ENCODE data around the gene PGBD1. TPM values are rescaled to one million over a fixed set of nuclear protein-coding genes. Genes with fewer than 3 reads are reported as not detected.
A peak's percentile ranks its signal among the peaks of the same experiment; 100 is the strongest.

Gene PGBD1
- total RNA-seq (2016; rRNA removed; fragmentation: Illumina TruSeq; extraction: Trizol) (6.9 and 8.5 TPM in 2 replicates), polyA plus RNA-seq (2011; rRNA removed) (3.6 and 4.3 TPM in 2 replicates), polyA minus RNA-seq (2011; rRNA and poly(A)+ RNA removed; ENCODE audit: low replicate concordance) (2.1 and 5.3 TPM in 2 replicates), Bru-seq, nascent RNA (percentile 73 among the genes with signal in this experiment), BruChase-seq, experiment 1, labeled RNA remaining after a 6-hour chase (percentile 78 among the genes with signal in this experiment), BruChase-seq, experiment 2, labeled RNA remaining after a 2-hour chase (percentile 77 among the genes with signal in this experiment)
- total RNA-seq (2016; cell fraction: cytosol; rRNA removed; fragmentation: Illumina TruSeq; extraction: Trizol; ENCODE audit: low read depth), result 1.3 and 1.9 TPM in 2 replicates
- total RNA-seq (2016; cell fraction: insoluble cytoplasmic fraction; rRNA removed; fragmentation: Illumina TruSeq; extraction: Trizol), result 7.2 and 8.1 TPM in 2 replicates
- total RNA-seq (2016; cell fraction: membrane; rRNA removed; fragmentation: Illumina TruSeq; extraction: Trizol), result 3.5 and 4.3 TPM in 2 replicates
- total RNA-seq (2016; cell fraction: nucleus; rRNA removed; fragmentation: Illumina TruSeq; extraction: Trizol), result 6.9 and 7.1 TPM in 2 replicates
- 1.8 and 2.8 TPM in 2 replicates for polyA plus RNA-seq (2011; cell fraction: cytosol; rRNA removed)
- polyA plus RNA-seq (2011; cell fraction: nucleus; rRNA removed), result 4.7 and 6.6 TPM in 2 replicates
- 3.9 and 4.6 TPM in 2 replicates for polyA plus RNA-seq (2012)
- polyA plus RNA-seq (2016; cell fraction: cytosol; fragmentation: Illumina TruSeq; extraction: Trizol; ENCODE audit: low read depth), result 1.0 and 1.2 TPM in 2 replicates
- polyA plus RNA-seq (2016; cell fraction: insoluble cytoplasmic fraction; fragmentation: Illumina TruSeq; extraction: Trizol; ENCODE audit: low read depth), result 5.7 and 6.1 TPM in 2 replicates
- polyA plus RNA-seq (2016; cell fraction: membrane; fragmentation: Illumina TruSeq; extraction: Trizol; ENCODE audit: low read depth), result 2.3 and 2.4 TPM in 2 replicates
- 10.1 and 10.5 TPM in 2 replicates for polyA plus RNA-seq (2016; cell fraction: nucleus; fragmentation: Illumina TruSeq; extraction: Trizol; ENCODE audit: insufficient read depth, low read depth)
- polyA minus RNA-seq (2011; cell fraction: cytosol; rRNA and poly(A)+ RNA removed), result 1.4 and 2.2 TPM in 2 replicates
- 6.2 and 8.1 TPM in 2 replicates for polyA minus RNA-seq (2011; cell fraction: nucleus; rRNA and poly(A)+ RNA removed)
- long read RNA-seq, experiment 1, partial matches to known transcripts, result 5 of 9 reads
- long read RNA-seq, experiment 1, other reads (novel, unspliced or antisense), result 2 of 9 reads
- long read RNA-seq, experiment 2, partial matches to known transcripts, result 0 of 10 reads
- long read RNA-seq, experiment 2, other reads (novel, unspliced or antisense), result 8 of 10 reads

DNA sequence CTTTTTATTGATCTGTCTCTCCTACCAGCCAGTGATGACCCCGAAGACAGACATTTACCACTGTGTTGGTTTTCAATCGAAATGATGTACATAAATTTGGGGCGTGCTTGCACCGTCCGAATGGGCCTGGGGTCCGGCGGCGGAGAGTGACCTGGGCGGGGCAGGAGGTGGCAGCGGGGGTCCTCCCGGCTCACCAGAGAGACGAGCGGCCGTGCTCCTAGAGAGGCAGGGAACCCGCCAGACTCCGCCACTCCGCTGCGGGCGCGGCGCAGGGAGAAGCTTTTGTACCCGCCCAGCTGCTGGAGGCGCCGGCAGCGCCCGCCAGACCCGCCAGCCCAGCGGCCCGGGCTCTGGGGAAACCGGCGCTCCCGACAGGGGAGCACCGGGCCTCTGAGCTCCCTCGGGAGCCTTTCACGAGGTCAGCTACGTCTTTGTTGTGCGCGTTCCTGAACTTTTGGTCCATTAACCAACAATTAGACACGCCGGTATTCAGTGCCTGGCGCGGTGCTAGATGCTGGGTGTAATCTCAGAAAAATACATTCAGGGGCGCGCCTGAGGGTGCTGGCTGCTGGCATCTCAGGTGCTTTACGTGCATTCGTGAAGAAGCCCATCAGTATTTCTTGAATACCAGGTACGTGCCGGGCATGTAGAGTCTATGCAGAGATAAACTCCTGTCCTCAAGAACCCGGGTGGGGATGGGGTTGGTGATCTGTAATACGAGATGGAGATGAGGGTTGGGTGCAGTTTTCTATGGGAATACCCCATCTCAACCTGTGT, at the start of gene PGBD1:
TSS of gene PGBD1 (plus strand) at position 285 of the 777 bp plus-strand sequence. CDS start 2,242 bp downstream, outside the sequence.
- peak within 1 kb of the TSS; percentile 76 for H3K9ac ChIP-seq (ENCODE audit: insufficient read depth, low read depth, low read length)
- intact Hi-C loops (cut with micrococcal nuclease; ENCODE audit: unreplicated experiment), result loop anchor here (1.0 to 5.0 kb wide), 6 partner anchors 29 to 145 kb away; partner anchors contain the start of genes ZKSCAN4 and ZSCAN9
- H2AFZ ChIP-seq (ENCODE audit: low read length), result peak within 1 kb of the TSS; percentile 66
- FAIRE-seq, result no peak
- DNase-seq (ENCODE audit: low spot score), result peak; percentile 67
- no peaks in the 10 kb centered on the region for H4K20me1 ChIP-seq (ENCODE audit: insufficient read depth, low read length)
- peak within 1 kb of the TSS; percentile 80 for H3K4me2 ChIP-seq (ENCODE audit: low read depth, low read length)
- CTCF ChIA-PET (ENCODE audit: low intra/inter-chr PET ratio, low total read pairs), result interaction anchor here (1.1 kb wide), 1 partner anchor 75 kb away, joined by 3 read pairs; no protein-coding TSS in a partner anchor
- ATAC-seq, result peak; percentile 99
- POLR2A ChIA-PET, result interaction anchor here (0.8 to 3.2 kb wide), 15 partner anchors 11 to 144 kb away, joined by 3 to 42 read pairs (median 5); partner anchors contain the start of genes ZKSCAN3, ZKSCAN4, ZKSCAN8 and ZSCAN26
- H3K27ac ChIP-seq (ENCODE audit: extremely low read length, insufficient read depth, low read length), result peak within 1 kb of the TSS; percentile 42
- no peaks in the 10 kb centered on the region; a peak in 1 of 5 replicates for H3K27me3 ChIP-seq (ENCODE audit: control insufficient read depth in 1 of 2, insufficient read depth in 2 of 2, low read length in 2 of 2)
- H3K4me3 ChIP-seq (replicated peaks in 1 of 3; ENCODE audit: insufficient read depth in 1 of 3, low read depth in 2 of 3, low read length in 3 of 3), result peak within 1 kb of the TSS; percentile 79 to 94 (median 89)
- H3K4me1 ChIP-seq (ENCODE audit: insufficient read depth, low read length), result peaks cover 16% of the 10 kb centered on the region
- peaks cover 1 to 20% of the 10 kb centered on the region in 2 experiments; a peak in 4 of 5 replicates for H3K36me3 ChIP-seq (replicated peaks in 1 of 2; ENCODE audit: control insufficient read depth in 1 of 2, insufficient read depth in 2 of 2, low read length in 2 of 2)
- in situ Hi-C loops (cut with HindIII; ENCODE audit: extremely low pct_ligation_motif_present, low pct_unique_long_range_greater_than_20kb), result no loop called here
- 1% methylated on average over 20 of the region's 50 CpGs for WGBS (ENCODE audit: low lambda C conversion rate)
- H3K79me2 ChIP-seq (ENCODE audit: insufficient read depth, low read length), result peaks cover 5% of the 10 kb centered on the region
- H3K9me3 ChIP-seq (ENCODE audit: low read length), result no peaks in the 10 kb centered on the region
- BruUV-seq (replicated peaks), result no TSS peak
- no peak for TF ChIP-seq HHEX (CRISPR knock-in tag; IDR thresholded peaks at IDR 0.05)
- peak; percentile 78 for TF ChIP-seq ZNF547 (CRISPR knock-in tag; IDR thresholded peaks at IDR 0.05)
- peak; percentile 80; the same call in 1 of the 2 replicates for TF ChIP-seq TGIF2 (CRISPR knock-in tag; IDR thresholded peaks at IDR 0.05)
- peak; percentile 46; the same call in 1 of the 2 replicates for TF ChIP-seq ZNF557 (CRISPR knock-in tag; IDR thresholded peaks at IDR 0.05)
- peak; percentile 79; the same call in 1 of the 2 replicates for TF ChIP-seq NRL (CRISPR knock-in tag; IDR thresholded peaks at IDR 0.05; ENCODE audit: borderline replicate concordance)
- peak; percentile 60 for TF ChIP-seq GABPA (IDR thresholded peaks at IDR 0.05; ENCODE audit: low read depth, low read length)
- peak; percentile 80 for TF ChIP-seq GABPA (CRISPR knock-in tag; IDR thresholded peaks at IDR 0.05; ENCODE audit: low read depth)
- peak; percentile 76; the same call in 1 of the 2 replicates for TF ChIP-seq GLI4 (CRISPR knock-in tag; IDR thresholded peaks at IDR 0.05; ENCODE audit: borderline replicate concordance)
- no peak for TF ChIP-seq SNAPC5 (CRISPR knock-in tag; IDR thresholded peaks at IDR 0.05; ENCODE audit: borderline replicate concordance)
- TF ChIP-seq ADNP (CRISPR knock-in tag; IDR thresholded peaks at IDR 0.05), result no peak
- TF ChIP-seq ZNF282 (IDR thresholded peaks at IDR 0.05; ENCODE audit: partially characterized antibody), result no peak
- TF ChIP-seq, protein P1, sequence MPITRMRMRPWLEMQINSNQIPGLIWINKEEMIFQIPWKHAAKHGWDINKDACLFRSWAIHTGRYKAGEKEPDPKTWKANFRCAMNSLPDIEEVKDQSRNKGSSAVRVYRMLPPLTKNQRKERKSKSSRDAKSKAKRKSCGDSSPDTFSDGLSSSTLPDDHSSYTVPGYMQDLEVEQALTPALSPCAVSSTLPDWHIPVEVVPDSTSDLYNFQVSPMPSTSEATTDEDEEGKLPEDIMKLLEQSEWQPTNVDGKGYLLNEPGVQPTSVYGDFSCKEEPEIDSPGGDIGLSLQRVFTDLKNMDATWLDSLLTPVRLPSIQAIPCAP (CRISPR knock-in tag; IDR thresholded peaks at IDR 0.05; ENCODE audit: low read depth), result no peak
- TF ChIP-seq ZNF136 (CRISPR knock-in tag; IDR thresholded peaks at IDR 0.05; ENCODE audit: low read depth), result no peak; the same call in 1 of the 2 replicates
- TF ChIP-seq, protein P2, sequence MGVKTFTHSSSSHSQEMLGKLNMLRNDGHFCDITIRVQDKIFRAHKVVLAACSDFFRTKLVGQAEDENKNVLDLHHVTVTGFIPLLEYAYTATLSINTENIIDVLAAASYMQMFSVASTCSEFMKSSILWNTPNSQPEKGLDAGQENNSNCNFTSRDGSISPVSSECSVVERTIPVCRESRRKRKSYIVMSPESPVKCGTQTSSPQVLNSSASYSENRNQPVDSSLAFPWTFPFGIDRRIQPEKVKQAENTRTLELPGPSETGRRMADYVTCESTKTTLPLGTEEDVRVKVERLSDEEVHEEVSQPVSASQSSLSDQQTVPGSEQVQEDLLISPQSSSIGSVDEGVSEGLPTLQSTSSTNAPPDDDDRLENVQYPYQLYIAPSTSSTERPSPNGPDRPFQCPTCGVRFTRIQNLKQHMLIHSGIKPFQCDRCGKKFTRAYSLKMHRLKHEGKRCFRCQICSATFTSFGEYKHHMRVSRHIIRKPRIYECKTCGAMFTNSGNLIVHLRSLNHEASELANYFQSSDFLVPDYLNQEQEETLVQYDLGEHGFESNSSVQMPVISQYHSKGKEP (CRISPR knock-in tag; IDR thresholded peaks at IDR 0.05), result no peak
- TF ChIP-seq ZFY (CRISPR knock-in tag; IDR thresholded peaks at IDR 0.05), result peak; percentile 65
- TF ChIP-seq ZNF3 (CRISPR knock-in tag; IDR thresholded peaks at IDR 0.05), result no peak
- peak; percentile 91 for TF ChIP-seq RBM39 (IDR thresholded peaks at IDR 0.05; ENCODE audit: low read depth, low read length, poor library complexity, severe bottlenecking)

Measured in HepG2 (cell line).